Measurements from ENCODE around the gene ZNF366.

DNA sequence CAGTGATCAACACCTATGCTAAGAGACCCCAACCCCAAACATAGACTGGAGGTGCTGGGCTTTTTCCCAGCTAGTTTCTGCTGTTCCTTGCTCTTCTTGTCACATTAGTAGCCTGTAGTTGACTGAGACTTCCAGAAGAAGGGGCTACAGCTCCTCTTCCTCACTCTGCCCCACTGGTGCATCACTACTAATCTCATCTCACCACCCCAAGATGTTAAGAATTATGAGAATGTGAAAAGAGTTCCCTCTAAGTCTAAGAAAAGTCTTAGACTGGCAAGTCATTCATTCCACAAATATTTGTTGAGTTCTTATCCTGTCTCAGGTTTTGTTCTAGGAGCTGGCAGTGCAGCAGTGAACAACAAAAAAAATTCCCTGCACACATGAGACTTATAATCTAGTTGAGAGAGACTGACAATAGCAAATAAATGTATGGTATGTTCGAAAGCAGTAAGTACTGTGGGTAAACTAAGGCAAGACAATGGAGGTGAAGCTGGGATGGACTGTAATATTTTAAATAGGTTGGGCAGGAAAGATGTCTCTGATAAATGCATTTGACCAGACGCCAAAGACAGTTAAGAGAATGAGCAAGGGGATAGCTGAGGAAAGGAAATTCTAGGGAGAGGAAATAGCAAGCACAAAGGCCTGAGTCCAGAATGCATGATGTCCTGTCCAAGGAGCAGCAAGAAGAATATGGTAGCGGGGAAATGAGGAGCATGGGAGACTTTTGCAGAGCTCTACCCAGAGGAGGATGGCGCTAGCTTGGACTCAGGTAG, 94.7 kb downstream of the ZNF366 start:
- TF ChIP-seq CTCF (IDR thresholded peaks at IDR 0.05; ENCODE audit: poor library complexity) (no peak), EZH2 (IDR thresholded peaks at IDR 0.05; ENCODE audit: borderline replicate concordance) (no peak), EZH2phosphoT487 (IDR thresholded peaks at IDR 0.05; ENCODE audit: low read depth, severe bottlenecking, unreplicated experiment) (no peak)
